DMS 273 treated with DMSO at 0.1 percent for 48 hours (cell line): Measurements from ENCODE around the gene NOD1.

Experiments used
- DNase-seq: peaks from one replicate; lab custom pipeline; 2025; lab: John Stamatoyannopoulos, UW

NOD1 gene

GRCh38 chr7:30470771-30471170 is 7.8 kb downstream of the NOD1 start:
- DNase-seq = peak; percentile 64

DNA sequence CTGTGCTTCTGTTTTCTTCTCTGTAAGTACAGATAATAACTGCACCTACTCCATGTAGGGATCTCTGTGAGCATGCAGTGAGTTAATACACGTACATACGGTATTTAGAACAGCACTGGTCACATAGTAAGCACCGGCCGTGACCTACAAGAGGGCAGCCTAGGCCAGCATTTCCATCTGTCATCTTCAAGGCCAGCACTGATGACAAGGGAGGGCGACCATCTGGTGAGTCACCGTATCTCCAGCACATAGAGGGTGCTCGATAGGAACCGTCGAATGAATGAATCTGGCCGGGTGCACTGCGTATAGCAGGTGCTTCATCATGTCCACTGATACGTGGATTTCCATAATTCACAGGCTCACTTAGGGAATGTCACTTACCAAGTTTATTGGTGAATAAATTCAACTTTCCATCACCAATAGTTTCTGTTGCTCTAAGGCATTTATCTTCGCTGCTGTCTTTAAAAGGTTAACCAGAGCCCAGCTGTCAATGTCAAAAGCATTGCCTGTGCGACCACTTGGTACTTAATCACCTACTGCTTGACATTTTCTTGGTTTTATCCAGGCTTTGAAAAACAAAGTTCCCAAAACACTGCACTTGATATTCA is 8.3 kb downstream of the NOD1 start:
- peak; percentile 78 for DNase-seq

GRCh38 chr7:30469303-30469702 is 9.3 kb downstream of the NOD1 start:
- peak; percentile 97 for DNase-seq

DNA sequence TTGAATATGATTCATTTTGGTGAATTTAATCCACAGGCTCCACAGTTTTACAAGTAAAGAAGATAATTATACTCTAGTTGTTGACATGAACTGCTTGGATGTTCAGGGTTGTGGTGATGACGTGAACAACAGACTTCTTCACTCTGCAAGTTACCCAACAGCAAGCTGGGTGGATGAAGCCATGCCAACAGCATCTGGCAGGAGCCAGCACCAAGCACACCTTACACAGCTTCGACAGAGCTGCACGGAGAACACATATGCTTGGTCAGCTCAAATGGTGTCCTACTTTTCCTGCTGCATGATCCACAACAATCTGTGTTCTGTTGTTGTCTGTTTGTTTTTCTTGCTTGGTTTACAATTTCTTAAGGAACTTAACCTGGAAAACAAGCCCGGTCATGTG is 9.8 kb downstream of the NOD1 start:
- DNase-seq = no peak

DNA sequence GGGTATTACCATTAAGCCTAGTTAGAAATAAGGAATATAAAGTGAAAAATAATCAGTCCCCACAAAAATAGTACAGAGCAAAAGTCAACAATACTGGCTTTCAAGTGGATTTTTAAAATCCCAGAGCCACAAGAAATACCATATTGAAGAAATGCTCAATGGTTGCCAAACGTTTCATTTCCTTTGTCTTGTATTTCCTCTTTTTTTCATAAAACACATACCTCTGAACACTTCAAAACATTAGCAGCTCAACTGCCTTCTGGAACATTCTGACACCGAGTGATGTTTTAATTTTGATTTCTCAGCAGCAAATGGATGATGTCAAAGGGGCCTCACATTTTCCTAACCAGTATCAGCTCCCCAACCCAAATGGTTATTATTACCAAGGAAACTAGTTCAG is 10.5 kb downstream of the NOD1 start:
- DNase-seq = no peak

DNA sequence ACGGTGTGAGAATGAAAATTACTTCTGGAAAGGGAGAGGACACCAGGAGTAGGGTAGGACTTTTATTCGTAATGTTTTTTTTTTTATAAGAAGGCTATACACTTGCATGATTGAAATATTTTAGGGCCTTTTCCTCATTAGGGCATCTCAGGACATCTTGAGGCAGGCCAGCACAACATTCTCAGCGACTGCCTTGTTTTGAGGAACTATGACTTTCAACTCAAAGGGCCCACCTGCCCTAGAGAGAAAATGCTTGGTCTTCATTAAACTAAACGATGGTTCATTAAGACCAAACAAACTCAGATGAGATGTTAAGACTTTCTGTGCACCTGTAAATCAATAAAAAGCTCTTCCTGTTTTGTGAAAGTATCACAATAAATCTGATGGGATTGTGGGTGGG is 11.3 kb downstream of the NOD1 start:
- no peak for DNase-seq

- no peak for DNase-seq
Observed at GRCh38 chr7:30466266-30466665, 12.3 kb downstream of the NOD1 start.

GRCh38 chr7:30465811-30466180 is 12.8 kb downstream of the NOD1 start:
- DNase-seq = peak; percentile 96

- DNase-seq = peak; percentile 78
Observed at GRCh38 chr7:30465046-30465810, 13.4 kb downstream of the NOD1 start.

DNA sequence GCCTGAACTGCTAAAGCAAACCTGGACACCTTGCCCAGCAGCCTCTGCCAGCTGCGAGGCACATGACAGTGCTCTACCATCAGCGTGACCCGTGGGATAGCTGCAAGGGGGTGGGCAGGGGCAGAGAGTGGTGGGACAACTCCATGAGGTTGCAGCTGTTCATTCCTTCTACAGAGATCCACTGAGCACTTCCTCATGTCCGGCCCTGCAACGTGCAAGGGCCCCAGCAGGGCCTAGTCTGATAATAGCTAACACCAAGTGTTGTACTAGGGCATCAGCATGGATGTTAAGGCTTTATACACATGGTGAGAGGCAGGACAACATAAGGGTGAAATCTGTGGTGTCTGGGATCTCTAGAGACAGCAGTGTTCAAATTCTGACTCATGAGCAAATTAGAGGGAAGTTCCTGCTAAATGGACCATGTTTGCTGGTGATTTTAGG is 14.3 kb downstream of the NOD1 start:
- peak; percentile 65 for DNase-seq

GRCh38 chr7:30463405-30464145 is 15.0 kb downstream of the NOD1 start:
- DNase-seq = no peak

DNA sequence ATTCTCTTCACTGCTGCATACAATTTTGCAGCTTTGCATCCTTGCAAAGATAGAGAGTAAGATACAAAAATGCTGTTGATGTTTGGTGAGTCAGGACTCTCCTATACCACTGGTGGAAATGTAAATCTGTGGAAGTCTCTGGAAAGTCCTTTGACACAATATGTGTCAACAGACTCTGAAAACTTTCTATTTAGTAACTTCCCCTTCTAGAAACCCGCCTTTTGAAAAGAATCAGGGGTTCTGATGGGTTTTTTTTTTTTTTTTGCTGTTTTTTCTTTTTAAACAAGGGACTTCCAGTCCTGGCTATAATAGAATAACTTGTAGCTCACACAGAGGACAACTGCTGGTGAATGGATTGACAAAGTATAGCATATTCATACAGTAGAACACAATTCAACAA is 16.4 kb downstream of the NOD1 start:
- DNase-seq = no peak

DNA sequence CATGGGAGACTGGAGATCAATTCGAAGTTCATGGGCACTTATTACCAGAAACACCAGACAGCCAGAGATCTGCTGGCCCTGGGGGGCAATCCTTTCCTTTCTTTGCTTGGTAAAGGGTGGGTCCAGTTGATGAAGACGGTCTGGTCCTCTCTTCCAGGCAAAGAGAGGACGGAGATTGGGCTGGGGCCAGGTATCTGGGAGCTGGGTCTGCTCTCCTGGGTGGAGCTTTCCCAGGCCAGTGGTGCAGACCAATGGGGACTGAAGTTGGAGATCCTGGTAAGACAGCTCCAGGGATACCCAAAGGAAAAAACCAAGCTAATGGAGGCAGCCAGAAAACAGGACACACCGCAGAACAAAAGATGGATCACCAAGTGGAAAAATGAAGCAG is 18.3 kb downstream of the NOD1 start:
- DNase-seq = no peak

- peak; percentile 64 for DNase-seq
Observed at GRCh38 chr7:30459591-30460245, 18.9 kb downstream of the NOD1 start.

DNA sequence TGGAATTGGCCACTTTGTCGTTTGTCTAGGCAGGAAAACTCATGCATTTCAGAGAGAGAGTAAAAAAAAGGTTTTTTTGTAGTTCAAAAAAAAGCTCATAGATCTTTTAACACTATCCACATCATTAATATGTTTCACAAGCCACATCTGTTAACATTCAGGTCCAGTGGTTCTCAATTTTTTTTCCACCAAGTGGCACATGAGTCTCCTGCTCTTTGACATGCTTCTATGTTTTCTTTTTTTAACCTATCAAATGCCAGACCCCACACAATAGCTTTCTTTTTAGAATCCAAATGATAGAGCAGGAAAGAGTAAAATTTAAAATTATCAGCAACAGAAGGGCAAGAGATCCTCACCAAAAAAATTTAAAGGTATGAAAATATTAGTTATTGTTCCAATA is 20.3 kb downstream of the NOD1 start:
- no peak for DNase-seq

DNA sequence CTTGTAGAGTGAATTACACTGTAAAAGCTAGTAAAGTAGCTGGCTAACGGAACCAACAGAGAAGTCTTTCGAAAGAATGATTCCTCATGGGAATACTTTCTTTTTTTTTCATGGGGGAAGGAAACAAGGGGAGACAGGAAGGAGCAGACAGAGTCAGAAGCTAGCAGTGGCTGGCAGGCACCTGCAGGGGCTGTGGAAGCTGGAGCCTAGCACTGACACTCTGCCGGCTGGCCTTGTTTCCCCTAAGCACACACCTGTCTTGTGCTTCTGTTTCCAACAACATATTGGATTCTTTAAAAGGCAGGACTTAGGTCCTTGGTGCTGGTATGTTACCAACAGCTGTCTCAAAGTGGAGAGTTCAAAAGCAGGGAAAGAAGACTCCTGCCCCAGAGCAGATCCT is 24.7 kb downstream of the NOD1 start:
- DNase-seq = no peak

GRCh38 chr7:30453016-30453415 is 25.6 kb downstream of the NOD1 start:
- no peak for DNase-seq

- no peak for DNase-seq
Observed at GRCh38 chr7:30452280-30452930, 26.2 kb downstream of the NOD1 start.

DNA sequence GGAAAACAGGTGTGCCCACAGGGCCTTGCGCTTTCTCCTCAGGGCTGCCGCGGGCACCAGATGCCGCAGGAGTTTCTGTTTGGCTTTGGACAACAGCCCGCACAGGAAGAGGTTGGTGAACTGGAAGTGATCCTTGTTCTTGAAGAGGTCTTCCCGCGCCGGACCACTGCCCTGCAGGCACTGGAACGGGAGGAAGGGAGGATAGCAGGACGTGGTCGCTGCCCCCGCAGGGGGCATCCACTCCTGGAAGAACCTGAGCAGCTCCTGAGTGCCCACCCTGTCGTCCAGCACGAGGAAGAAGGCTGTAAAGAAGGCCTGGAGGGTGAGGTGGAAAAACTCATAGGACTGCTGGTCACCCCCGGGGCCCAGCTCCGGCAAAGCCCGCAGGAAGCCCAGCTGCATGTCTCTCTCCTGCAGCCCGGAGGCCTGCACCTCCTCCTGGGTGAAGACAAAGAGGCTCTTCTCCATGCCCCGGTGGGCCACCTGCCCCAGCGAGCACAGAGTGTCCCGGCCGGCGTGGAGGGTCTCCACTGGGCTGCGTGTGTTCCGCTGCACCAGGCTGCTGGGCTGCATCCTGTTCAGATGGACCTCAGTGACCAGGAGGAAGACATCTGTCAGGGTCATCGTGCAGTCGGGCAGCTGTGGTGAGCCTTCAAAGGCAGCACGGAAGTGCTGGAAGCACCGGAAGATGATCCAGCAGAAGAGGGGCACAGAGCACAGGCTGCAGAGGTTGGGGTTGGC is 26.9 kb downstream of the NOD1 start:
- DNase-seq = no peak

- DNase-seq = no peak
Observed at GRCh38 chr7:30450983-30451497, 27.5 kb downstream of the NOD1 start.
